Tibial nerve (tissue), 4 donors: ENCODE data around the gene RTF1.
"Not testable (repeated sequence)": the region's sequence is repeated elsewhere in the genome, so short reads cannot be mapped to it uniquely, and the experiment has no call there.

Experiments used
- CTCF ChIP-seq, 5 experiments: fragments of 200-600 bp in 3 of 5; fragments of 450-650 bp in 2 of 5; sonication (generic) in 3 of 5; IDR thresholded peaks; one replicate each; pipeline ENCODE4 v1.5.1; 2016 to 2019; ENCODE audit warnings: antibody characterized with exemption in 5 of 5, mild to moderate bottlenecking in 3 of 5, moderate library complexity in 2 of 5
- EP300 ChIP-seq, 2 donors: sonication (generic); formaldehyde crosslinking; IDR thresholded peaks; one replicate each; pipeline ENCODE4 v1.6.1; 2017; ENCODE audit warnings: antibody characterized with exemption in 2 of 2, mild to moderate bottlenecking in 1 of 2
- POLR2A ChIP-seq, 2 donors: fragments of 450-650 bp; IDR thresholded peaks; one replicate each; pipeline ENCODE4 v1.6.1; 2017; ENCODE audit warnings: antibody characterized with exemption in 2 of 2, mild to moderate bottlenecking in 2 of 2, moderate library complexity in 2 of 2

GRCh38 chr15:41438745-41439144, 21.9 kb downstream of the RTF1 start:
- TF ChIP-seq POLR2A, CTCF, EP300 (IDR thresholded peaks at IDR 0.05): not testable (repeated sequence)
